Vagina (tissue), 2 donors: ENCODE data around the gene ZNF48. TPM values are rescaled to one million over a fixed set of nuclear protein-coding genes. Genes with fewer than 3 reads are reported as not detected.
A peak's percentile ranks its signal among the peaks of the same experiment; 100 is the strongest.

ENCODE experiments used
- DNase-seq, 2 donors: peaks; one replicate each; pipeline ENCODE4 v3.0.0-alpha.2; 2017; ENCODE audit errors: extremely low spot score in 2 of 2
- H3K27ac ChIP-seq: fragments of 200-600 bp; sonication (generic); one replicate; pipeline ENCODE4 v1.5.1; 2019
- H3K27me3 ChIP-seq: fragments of 200-600 bp; sonication (generic); one replicate; pipeline ENCODE4 v1.5.1; 2019
- H3K36me3 ChIP-seq, 2 donors: fragments of 200-600 bp; sonication (generic); one replicate each; pipeline ENCODE4 v1.5.1; 2017 to 2019
- H3K4me1 ChIP-seq: fragments of 200-600 bp; sonication (generic); one replicate; pipeline ENCODE4 v1.5.1; 2019
- H3K4me3 ChIP-seq, 2 donors: fragments of 200-600 bp; sonication (generic); 1 replicate in 1 of 2; 2 replicates in 1 of 2; pipeline ENCODE4 v1.5.1; 2016 to 2019
- H3K9me3 ChIP-seq: fragments of 200-600 bp; sonication (generic); one replicate; pipeline ENCODE4 v1.5.1; 2019
- POLR2A ChIP-seq, 2 donors: fragments of 450-650 bp; IDR thresholded peaks; one replicate each; pipeline ENCODE4 v1.6.1; 2017; ENCODE audit warnings: antibody characterized with exemption in 2 of 2, mild to moderate bottlenecking in 2 of 2, moderate library complexity in 2 of 2
- POLR2AphosphoS5 ChIP-seq, 2 donors: sonication (generic); formaldehyde crosslinking; IDR thresholded peaks; one replicate each; pipeline ENCODE4 v1.9.0; 2017; ENCODE audit warnings: antibody characterized with exemption in 2 of 2, mild to moderate bottlenecking in 2 of 2, low read depth in 1 of 2; ENCODE audit not compliant: insufficient read depth in 1 of 2
- intact Hi-C: fragments of 100-400 bp; cut with DNase I; formaldehyde crosslinking; loops from one replicate; pipeline ENCODE4 v1.15.1; 2023
- total RNA-seq: library from RNA; depleted of rRNA; stranded (reverse); fragments of >200 nt; gene quantifications from one replicate; pipeline ENCODE4 v1.2.3, GENCODE V29; 2016
- TF ChIP-seq, protein P1 (sequence below), 3 experiments: fragments of 450-650 bp in 2 of 3; fragments of 200-600 bp in 1 of 3; sonication (generic) in 1 of 3; IDR thresholded peaks; one replicate each; pipeline ENCODE4 v1.5.1; 2017 to 2019; ENCODE audit warnings: antibody characterized with exemption in 3 of 3, mild to moderate bottlenecking in 2 of 3, moderate library complexity in 2 of 3

Gene ZNF48
- total RNA-seq, 1 donor from 2014 or later, result 3.4 TPM

DNA sequence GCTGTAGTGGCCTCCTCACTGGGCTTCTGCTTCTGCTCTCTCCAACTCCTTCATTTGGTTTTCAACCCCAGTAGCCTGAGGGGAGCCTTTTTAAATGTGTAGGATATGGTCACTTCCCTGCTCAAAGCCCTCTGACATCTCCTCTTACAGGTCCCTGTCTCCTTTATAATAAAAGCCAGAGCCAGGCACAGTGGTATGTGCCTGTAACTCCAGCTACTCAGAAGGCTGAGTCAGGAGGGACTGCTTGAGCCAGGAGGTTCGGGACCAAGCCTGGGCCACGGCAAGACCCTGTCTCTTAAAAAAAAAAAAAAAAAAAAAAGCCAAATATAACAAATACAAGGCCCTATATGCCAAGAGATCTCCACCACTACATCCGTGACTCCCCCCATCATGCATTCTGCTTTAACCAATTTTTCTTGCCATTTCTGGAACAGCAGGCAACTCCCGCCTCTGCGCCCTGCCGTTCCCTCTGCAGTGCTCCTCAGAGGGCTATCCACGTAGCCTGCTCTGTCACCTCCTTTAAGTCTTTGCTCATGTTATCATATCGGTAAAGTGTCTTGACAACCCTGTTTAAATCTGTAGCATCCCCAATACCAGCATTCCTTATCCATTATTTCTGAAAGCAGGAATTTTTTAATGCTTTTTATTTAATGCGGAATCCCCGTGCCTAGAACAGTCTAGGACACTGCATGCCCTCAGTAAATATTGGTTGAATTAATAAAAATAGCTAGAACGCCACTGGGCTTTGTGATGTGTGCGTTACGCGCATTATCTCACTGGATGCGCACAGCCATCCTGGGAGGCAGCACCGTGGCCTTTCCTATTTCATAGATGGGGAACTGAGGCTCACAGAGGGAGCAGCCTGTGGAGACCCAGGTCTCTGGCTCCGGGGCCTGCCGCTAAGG, 21.7 kb downstream of the ZNF48 start:
- peak overlapping the region; percentile 68 for H3K27ac ChIP-seq
- H3K9me3 ChIP-seq, result no peaks in the 10 kb centered on the region
- TF ChIP-seq, protein P1, sequence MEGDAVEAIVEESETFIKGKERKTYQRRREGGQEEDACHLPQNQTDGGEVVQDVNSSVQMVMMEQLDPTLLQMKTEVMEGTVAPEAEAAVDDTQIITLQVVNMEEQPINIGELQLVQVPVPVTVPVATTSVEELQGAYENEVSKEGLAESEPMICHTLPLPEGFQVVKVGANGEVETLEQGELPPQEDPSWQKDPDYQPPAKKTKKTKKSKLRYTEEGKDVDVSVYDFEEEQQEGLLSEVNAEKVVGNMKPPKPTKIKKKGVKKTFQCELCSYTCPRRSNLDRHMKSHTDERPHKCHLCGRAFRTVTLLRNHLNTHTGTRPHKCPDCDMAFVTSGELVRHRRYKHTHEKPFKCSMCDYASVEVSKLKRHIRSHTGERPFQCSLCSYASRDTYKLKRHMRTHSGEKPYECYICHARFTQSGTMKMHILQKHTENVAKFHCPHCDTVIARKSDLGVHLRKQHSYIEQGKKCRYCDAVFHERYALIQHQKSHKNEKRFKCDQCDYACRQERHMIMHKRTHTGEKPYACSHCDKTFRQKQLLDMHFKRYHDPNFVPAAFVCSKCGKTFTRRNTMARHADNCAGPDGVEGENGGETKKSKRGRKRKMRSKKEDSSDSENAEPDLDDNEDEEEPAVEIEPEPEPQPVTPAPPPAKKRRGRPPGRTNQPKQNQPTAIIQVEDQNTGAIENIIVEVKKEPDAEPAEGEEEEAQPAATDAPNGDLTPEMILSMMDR (IDR thresholded peaks at IDR 0.05), result no peak
- TF ChIP-seq POLR2A (IDR thresholded peaks at IDR 0.05), result no peak
- no peak for TF ChIP-seq POLR2AphosphoS5 (IDR thresholded peaks at IDR 0.05; ENCODE audit: insufficient read depth in 1 of 2, low read depth in 1 of 2)
- H3K4me3 ChIP-seq, result peak overlapping the region; percentile 47 to 88
- peaks cover 0 to 2% of the 10 kb centered on the region in 2 donors for H3K36me3 ChIP-seq
- H3K4me1 ChIP-seq, result peaks cover 14% of the 10 kb centered on the region
- intact Hi-C loops, result no loop called here
- H3K27me3 ChIP-seq, result no peaks in the 10 kb centered on the region
- no peak for DNase-seq

DNA sequence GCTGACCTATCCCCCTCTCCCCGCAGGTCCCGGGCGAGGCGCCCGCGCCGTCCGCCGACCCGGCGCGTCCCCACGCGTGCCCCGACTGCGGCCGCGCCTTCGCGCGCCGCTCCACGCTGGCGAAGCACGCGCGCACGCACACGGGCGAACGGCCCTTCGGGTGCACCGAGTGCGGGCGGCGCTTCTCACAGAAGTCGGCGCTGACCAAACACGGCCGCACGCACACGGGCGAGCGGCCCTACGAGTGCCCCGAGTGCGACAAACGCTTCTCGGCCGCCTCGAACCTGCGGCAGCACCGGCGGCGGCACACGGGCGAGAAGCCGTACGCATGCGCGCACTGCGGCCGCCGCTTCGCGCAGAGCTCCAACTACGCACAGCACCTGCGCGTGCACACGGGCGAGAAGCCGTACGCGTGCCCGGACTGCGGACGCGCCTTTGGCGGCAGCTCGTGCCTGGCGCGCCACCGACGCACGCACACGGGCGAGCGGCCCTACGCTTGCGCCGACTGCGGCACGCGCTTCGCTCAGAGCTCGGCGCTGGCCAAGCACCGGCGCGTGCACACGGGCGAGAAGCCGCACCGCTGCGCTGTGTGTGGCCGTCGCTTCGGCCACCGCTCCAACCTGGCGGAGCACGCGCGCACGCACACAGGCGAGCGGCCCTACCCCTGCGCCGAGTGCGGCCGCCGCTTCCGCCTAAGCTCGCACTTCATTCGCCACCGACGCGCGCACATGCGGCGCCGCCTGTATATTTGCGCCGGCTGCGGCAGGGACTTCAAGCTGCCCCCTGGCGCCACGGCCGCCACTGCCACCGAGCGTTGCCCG, 22.5 kb downstream of the ZNF48 start:
- H3K4me1 ChIP-seq, result peaks cover 14% of the 10 kb centered on the region
- peaks cover 0 to 10% of the 10 kb centered on the region in 2 donors for H3K36me3 ChIP-seq
- DNase-seq, result no peak
- no peaks in the 10 kb centered on the region for H3K9me3 ChIP-seq
- H3K27ac ChIP-seq, result peak overlapping the region; percentile 68
- TF ChIP-seq POLR2A (IDR thresholded peaks at IDR 0.05), result no peak
- peak in 1 of 2 donors; percentile 17 for TF ChIP-seq POLR2AphosphoS5 (IDR thresholded peaks at IDR 0.05; ENCODE audit: insufficient read depth in 1 of 2, low read depth in 1 of 2)
- TF ChIP-seq, protein P1 (IDR thresholded peaks at IDR 0.05), result no peak
- peak overlapping the region; percentile 47 to 88 for H3K4me3 ChIP-seq
- no peaks in the 10 kb centered on the region for H3K27me3 ChIP-seq
- intact Hi-C loops, result no loop called here

- DNase-seq, result no peak
- intact Hi-C loops, result no loop called here
- Histone ChIP-seq H3K27ac (peak overlapping the region; percentile 68), H3K36me3 (peaks cover 0 to 16% of the 10 kb centered on the region in 2 donors), H3K4me1 (peaks cover 14% of the 10 kb centered on the region), H3K9me3 (no peaks in the 10 kb centered on the region), H3K27me3 (no peaks in the 10 kb centered on the region), H3K4me3 (peak overlapping the region; percentile 47 to 88)
- no peak for TF ChIP-seq POLR2AphosphoS5 (IDR thresholded peaks at IDR 0.05; ENCODE audit: insufficient read depth in 1 of 2, low read depth in 1 of 2)
- TF ChIP-seq POLR2A (IDR thresholded peaks at IDR 0.05), result no peak
- TF ChIP-seq, protein P1 (IDR thresholded peaks at IDR 0.05), result no peak
Measured at GRCh38 chr16:30418350-30419181, 23.3 kb downstream of the ZNF48 start.

DNA sequence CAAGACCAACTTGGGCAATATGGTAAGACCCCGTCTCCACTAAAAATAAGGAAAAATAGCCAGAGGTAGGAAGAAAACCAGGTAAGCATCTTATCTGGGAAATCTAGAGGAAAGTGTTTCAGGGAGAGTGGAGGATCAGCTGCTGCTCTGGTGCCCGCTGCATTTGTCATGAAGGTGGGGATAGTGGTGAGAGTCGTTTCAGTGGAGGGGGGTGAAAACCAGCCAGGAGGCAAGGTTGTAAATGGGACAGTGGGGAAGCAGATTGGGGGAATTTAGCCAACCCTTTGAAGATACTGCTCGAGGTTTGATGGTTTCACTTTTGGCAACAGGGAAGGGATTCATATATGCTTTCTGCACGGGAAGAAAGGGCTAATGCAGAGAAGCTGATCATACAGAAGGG, 25.8 kb downstream of the ZNF48 start:
- TF ChIP-seq, protein P1 (IDR thresholded peaks at IDR 0.05), result no peak
- TF ChIP-seq POLR2A (IDR thresholded peaks at IDR 0.05) (no peak), POLR2AphosphoS5 (IDR thresholded peaks at IDR 0.05; ENCODE audit: insufficient read depth in 1 of 2, low read depth in 1 of 2) (no peak)
- Histone ChIP-seq H3K27me3 (no peaks in the 10 kb centered on the region), H3K4me1 (peaks cover 14% of the 10 kb centered on the region), H3K4me3 (no peak overlapping the region), H3K9me3 (no peaks in the 10 kb centered on the region), H3K27ac (no peak overlapping the region), H3K36me3 (peaks cover 0 to 33% of the 10 kb centered on the region in 2 donors)
- intact Hi-C loops, result no loop called here
- DNase-seq, result no peak
